Measurements from ENCODE around the gene CDK17. TPM values are rescaled to one million over a fixed set of nuclear protein-coding genes. Genes with fewer than 3 reads are reported as not detected.
A peak's percentile ranks its signal among the peaks of the same experiment; 100 is the strongest.

Gene CDK17
- total RNA-seq, 1 donor from 2014 or later = 112 TPM

DNA sequence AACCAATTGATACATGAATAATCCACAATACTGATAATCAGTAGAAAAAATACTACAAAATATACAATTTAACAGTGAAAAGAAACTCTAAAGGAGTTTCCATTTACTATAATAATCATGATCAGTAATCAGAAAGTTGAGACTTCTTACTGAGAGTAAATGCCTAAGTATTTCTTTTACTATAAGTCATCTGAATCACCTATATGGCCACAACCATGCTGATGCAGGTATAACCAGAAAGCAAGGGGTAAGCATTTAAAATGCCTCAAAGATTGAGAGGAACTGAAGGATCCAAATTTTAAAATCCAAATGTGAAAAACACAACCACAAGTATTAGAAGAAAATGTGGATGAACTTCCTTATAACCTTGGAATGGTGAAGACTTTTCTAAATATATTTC, 23.4 kb downstream of the CDK17 start:
- peaks cover 12% of the 10 kb centered on the region for H3K36me3 Mint-ChIP-seq (ENCODE audit: low read depth, unreplicated experiment)
- DNase-seq (ENCODE audit: low spot score) = no peak
- H3K4me1 Mint-ChIP-seq (ENCODE audit: unreplicated experiment) = peaks cover 61% of the 10 kb centered on the region
- peaks cover 8% of the 10 kb centered on the region for H3K27me3 Mint-ChIP-seq (ENCODE audit: unreplicated experiment)
- TF ChIP-seq, protein P1, sequence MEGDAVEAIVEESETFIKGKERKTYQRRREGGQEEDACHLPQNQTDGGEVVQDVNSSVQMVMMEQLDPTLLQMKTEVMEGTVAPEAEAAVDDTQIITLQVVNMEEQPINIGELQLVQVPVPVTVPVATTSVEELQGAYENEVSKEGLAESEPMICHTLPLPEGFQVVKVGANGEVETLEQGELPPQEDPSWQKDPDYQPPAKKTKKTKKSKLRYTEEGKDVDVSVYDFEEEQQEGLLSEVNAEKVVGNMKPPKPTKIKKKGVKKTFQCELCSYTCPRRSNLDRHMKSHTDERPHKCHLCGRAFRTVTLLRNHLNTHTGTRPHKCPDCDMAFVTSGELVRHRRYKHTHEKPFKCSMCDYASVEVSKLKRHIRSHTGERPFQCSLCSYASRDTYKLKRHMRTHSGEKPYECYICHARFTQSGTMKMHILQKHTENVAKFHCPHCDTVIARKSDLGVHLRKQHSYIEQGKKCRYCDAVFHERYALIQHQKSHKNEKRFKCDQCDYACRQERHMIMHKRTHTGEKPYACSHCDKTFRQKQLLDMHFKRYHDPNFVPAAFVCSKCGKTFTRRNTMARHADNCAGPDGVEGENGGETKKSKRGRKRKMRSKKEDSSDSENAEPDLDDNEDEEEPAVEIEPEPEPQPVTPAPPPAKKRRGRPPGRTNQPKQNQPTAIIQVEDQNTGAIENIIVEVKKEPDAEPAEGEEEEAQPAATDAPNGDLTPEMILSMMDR (IDR thresholded peaks at IDR 0.05; ENCODE audit: unreplicated experiment) = no peak
- no peaks in the 10 kb centered on the region for H3K9me3 Mint-ChIP-seq (ENCODE audit: unreplicated experiment)
- no peak overlapping the region for H3K4me3 Mint-ChIP-seq (ENCODE audit: unreplicated experiment)
- peak overlapping the region; percentile 98 for H3K27ac Mint-ChIP-seq (ENCODE audit: unreplicated experiment)

DNA sequence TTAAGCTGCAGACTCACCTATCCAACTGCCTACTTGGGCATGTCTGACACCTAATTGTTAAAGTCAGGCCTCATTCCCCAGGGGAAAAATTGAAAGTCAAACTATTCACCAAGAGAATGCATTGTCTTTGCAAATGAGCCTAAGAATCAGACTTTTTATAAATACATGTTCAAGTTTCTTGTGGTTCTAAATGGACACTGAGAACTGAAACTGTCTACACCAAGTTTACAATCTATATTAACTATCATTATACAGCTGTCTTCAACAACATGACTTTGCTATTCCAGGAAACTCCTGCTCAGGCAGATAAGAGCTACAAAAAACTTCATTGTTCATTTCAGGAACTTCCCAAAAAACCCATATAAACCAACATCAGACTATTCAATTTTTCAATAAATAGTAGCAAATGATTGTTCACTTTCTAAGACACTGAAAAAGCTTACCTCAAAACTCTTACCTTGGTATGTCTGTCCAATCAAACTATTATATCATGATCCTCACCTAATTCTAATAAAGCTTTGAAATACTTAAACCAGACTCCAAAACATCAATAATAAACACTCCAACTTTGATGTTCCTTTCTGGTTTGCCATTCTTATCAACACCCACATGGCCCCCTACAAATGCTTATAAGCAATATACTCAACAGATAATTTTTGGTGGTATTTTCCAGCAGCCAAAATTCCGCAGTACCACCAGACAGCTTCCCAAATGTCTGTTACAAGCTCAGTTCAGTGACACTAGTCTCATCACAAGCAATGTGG, 24.2 kb downstream of the CDK17 start:
- peak overlapping the region; percentile 98 for H3K27ac Mint-ChIP-seq (ENCODE audit: unreplicated experiment)
- peaks cover 12% of the 10 kb centered on the region for H3K36me3 Mint-ChIP-seq (ENCODE audit: low read depth, unreplicated experiment)
- peaks cover 64% of the 10 kb centered on the region for H3K4me1 Mint-ChIP-seq (ENCODE audit: unreplicated experiment)
- TF ChIP-seq, protein P1 (IDR thresholded peaks at IDR 0.05; ENCODE audit: unreplicated experiment) = no peak
- H3K9me3 Mint-ChIP-seq (ENCODE audit: unreplicated experiment) = no peaks in the 10 kb centered on the region
- peaks cover 8% of the 10 kb centered on the region for H3K27me3 Mint-ChIP-seq (ENCODE audit: unreplicated experiment)
- peak overlapping the region; percentile 59 for H3K4me3 Mint-ChIP-seq (ENCODE audit: unreplicated experiment)
- DNase-seq (ENCODE audit: low spot score) = no peak

DNA sequence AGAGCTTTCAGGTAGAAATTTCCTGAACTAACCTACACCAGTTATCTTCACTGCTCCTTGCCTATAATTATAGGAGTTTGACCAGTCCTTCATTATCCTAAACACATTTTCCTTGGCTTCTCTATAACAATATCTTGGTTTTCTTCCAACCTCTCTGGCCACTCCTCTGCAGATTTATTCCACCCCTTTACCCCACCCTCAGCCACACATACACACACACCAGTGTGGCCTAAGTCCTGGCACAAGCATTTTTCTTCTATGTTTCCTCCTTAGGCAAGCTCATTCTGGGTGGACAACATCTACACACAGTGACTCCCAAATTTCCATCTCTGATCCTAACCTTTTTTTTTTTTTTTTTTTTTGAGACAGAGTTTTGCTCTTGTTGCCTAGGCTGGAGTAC, 25.1 kb downstream of the CDK17 start:
- Mint-ChIP-seq H3K4me3 (ENCODE audit: unreplicated experiment) (peak overlapping the region; percentile 53), H3K27ac (ENCODE audit: unreplicated experiment) (peak overlapping the region; percentile 98), H3K27me3 (ENCODE audit: unreplicated experiment) (peaks cover 8% of the 10 kb centered on the region), H3K9me3 (ENCODE audit: unreplicated experiment) (no peaks in the 10 kb centered on the region), H3K4me1 (ENCODE audit: unreplicated experiment) (peaks cover 64% of the 10 kb centered on the region), H3K36me3 (ENCODE audit: low read depth, unreplicated experiment) (peaks cover 7% of the 10 kb centered on the region)
- TF ChIP-seq, protein P1 (IDR thresholded peaks at IDR 0.05; ENCODE audit: unreplicated experiment) = no peak
- DNase-seq (ENCODE audit: low spot score) = no peak

DNA sequence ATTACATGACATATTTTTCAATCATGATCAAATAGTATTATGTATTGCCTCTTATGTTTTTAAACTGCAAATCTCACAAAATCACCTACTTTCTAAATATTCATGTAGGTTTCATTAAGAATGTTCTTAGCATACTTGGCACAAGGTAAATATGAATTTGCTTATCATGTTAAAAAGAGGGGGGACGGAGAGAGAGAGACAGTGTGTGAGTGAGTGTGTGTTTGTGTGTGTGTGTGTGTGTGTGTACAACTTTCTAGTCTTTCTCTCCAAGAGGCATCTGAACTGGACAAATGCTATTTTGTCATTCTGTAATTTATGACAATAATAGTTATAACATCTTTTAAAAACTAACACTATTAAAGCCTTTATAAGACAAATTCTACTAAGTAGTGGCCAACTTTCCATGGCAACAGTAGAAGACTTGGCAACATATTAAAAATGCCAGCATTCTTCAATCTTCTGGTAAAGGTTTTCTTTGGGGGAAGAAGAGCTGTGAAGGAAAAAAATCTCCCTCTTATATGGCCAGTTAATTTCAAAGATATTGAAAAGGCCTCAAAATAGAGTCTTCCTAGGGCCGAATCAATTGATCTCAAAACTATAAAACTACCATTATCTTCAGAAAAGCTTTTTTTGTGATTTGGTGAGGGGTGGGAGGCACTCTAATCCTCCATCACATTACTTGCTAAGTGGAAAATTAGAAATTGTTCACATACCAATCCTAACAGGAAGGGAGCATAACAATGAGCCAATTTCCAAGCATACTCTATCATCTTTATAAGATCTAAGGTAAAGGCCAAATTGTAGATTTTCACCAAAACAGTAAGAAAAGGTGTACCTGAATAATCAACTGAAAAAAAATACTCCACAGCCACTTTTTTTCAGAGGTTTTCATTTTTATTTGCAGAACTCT, 28.2 kb downstream of the CDK17 start:
- Mint-ChIP-seq H3K36me3 (ENCODE audit: low read depth, unreplicated experiment) (peaks cover 7% of the 10 kb centered on the region), H3K4me1 (ENCODE audit: unreplicated experiment) (peaks cover 69% of the 10 kb centered on the region), H3K27me3 (ENCODE audit: unreplicated experiment) (peaks cover 8% of the 10 kb centered on the region), H3K9me3 (ENCODE audit: unreplicated experiment) (no peaks in the 10 kb centered on the region), H3K4me3 (ENCODE audit: unreplicated experiment) (no peak overlapping the region), H3K27ac (ENCODE audit: unreplicated experiment) (peak overlapping the region; percentile 81)
- TF ChIP-seq, protein P1 (IDR thresholded peaks at IDR 0.05; ENCODE audit: unreplicated experiment) = no peak
- no peak for DNase-seq (ENCODE audit: low spot score)
